CD4-positive, alpha-beta T cell treated with Interleukin-4 for 4 hours (primary cell): ENCODE results near the gene ROBO1.
"Not testable (repeated sequence)": the region's sequence is repeated elsewhere in the genome, so short reads cannot be mapped to it uniquely, and the experiment has no call there.

Experiments
- DNase-seq: peaks from one replicate; pipeline ENCODE4 v3.0.0-alpha.2; 2020

Gene ROBO1

GRCh38 chr3:78721771-78722543 lies 1045.8 kb downstream of the ROBO1 start:
- no peak for DNase-seq

GRCh38 chr3:78718707-78719106 lies 1049.1 kb downstream of the ROBO1 start:
- no peak for DNase-seq

GRCh38 chr3:78717041-78717440 lies 1050.8 kb downstream of the ROBO1 start:
- DNase-seq = no peak

GRCh38 chr3:78712941-78713340 lies 1054.9 kb downstream of the ROBO1 start:
- no peak for DNase-seq

- no peak for DNase-seq
These were observed 1055.5 kb downstream of the ROBO1 start for GRCh38 chr3:78712270-78712669.

- no peak for DNase-seq
These were observed 1059.2 kb downstream of the ROBO1 start for GRCh38 chr3:78708565-78709073.

GRCh38 chr3:78707609-78708008 lies 1060.2 kb downstream of the ROBO1 start:
- DNase-seq = no peak

- DNase-seq = no peak
These were observed 1060.8 kb downstream of the ROBO1 start for GRCh38 chr3:78706906-78707523.

- DNase-seq = no peak
These were observed 1063.9 kb downstream of the ROBO1 start for GRCh38 chr3:78703944-78704343.

- DNase-seq = no peak
These were observed 1066.3 kb downstream of the ROBO1 start for GRCh38 chr3:78701537-78701936.

GRCh38 chr3:78698431-78698830 lies 1069.4 kb downstream of the ROBO1 start:
- DNase-seq = no peak

GRCh38 chr3:78697426-78697825 lies 1070.4 kb downstream of the ROBO1 start:
- no peak for DNase-seq

- DNase-seq = no peak
These were observed 1077.0 kb downstream of the ROBO1 start for GRCh38 chr3:78690766-78691165.

GRCh38 chr3:78689378-78689777 lies 1078.4 kb downstream of the ROBO1 start:
- DNase-seq = no peak

GRCh38 chr3:78687520-78687919 lies 1080.3 kb downstream of the ROBO1 start:
- DNase-seq = no peak

GRCh38 chr3:78683284-78683683 lies 1084.5 kb downstream of the ROBO1 start:
- no peak for DNase-seq

GRCh38 chr3:78675119-78675805 lies 1092.5 kb downstream of the ROBO1 start:
- not testable (repeated sequence) for DNase-seq

GRCh38 chr3:78670746-78671145 lies 1097.1 kb downstream of the ROBO1 start:
- no peak for DNase-seq

GRCh38 chr3:78670094-78670493 lies 1097.7 kb downstream of the ROBO1 start:
- DNase-seq = no peak

- DNase-seq = no peak
These were observed 1099.5 kb downstream of the ROBO1 start for GRCh38 chr3:78668302-78668701.

- no peak for DNase-seq
These were observed 1101.4 kb downstream of the ROBO1 start for GRCh38 chr3:78666470-78666800.

- DNase-seq = no peak
These were observed 1101.9 kb downstream of the ROBO1 start for GRCh38 chr3:78665776-78666469.

- no peak for DNase-seq
These were observed 1102.7 kb downstream of the ROBO1 start for GRCh38 chr3:78665101-78665500.
